NCI-H187 (cell line): Measurements from ENCODE around the gene BPIFB3.

Experiments
- DNase-seq, 2 experiments: peaks; one replicate each; lab custom pipeline; 2025; lab: John Stamatoyannopoulos, UW

Gene BPIFB3

GRCh38 chr20:33015700-33016580 is 37.8 kb upstream of the BPIFB3 start:
- DNase-seq = no peak

DNA sequence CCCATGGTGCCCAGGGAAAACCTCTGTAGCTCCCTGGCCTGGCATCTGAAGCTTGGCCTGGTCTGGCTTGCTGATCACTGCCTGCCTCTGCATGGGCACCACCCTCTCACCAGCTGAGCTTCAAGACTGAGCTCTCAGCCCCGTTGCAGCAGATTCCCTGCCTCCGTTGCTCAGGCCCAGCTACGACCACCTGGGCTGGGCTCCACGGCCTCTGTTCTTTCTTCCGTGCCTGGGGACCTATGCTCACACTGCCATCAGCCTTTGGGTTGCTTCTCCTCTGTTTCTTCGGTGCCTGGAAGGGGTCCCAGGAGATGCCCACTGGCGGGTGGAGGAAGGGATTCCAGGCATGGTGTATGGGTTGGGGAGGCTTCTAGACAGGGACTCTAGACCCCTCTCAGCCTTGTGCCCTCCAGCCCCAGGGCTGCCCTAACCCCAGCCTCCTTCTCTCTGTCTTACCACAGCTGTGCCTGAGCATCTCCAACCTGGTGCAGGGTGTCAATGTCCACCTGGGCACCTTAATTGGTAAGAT is 37.1 kb upstream of the BPIFB3 start:
- DNase-seq = no peak

DNA sequence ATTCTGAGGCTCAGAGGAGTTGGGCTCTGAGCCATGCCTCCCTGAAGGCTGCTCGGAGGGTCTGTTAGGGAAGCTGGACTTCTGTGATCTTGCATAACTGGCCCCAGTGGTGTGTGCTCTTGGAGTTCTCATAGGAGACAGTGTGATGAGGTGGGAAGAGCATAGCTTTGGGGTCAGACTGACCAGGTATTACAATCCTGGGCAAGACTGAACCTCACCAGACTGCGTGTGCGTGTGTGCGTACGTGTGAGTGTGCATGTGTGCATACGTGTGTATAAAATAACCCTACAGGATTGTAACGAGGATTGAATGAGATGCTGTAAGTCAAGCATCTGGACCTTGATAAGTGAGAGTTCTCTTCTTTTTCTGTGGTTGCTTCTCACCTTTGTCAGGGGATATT is 36.2 kb upstream of the BPIFB3 start:
- no peak for DNase-seq

GRCh38 chr20:33018169-33018931 is 35.4 kb upstream of the BPIFB3 start:
- DNase-seq = no peak

DNA sequence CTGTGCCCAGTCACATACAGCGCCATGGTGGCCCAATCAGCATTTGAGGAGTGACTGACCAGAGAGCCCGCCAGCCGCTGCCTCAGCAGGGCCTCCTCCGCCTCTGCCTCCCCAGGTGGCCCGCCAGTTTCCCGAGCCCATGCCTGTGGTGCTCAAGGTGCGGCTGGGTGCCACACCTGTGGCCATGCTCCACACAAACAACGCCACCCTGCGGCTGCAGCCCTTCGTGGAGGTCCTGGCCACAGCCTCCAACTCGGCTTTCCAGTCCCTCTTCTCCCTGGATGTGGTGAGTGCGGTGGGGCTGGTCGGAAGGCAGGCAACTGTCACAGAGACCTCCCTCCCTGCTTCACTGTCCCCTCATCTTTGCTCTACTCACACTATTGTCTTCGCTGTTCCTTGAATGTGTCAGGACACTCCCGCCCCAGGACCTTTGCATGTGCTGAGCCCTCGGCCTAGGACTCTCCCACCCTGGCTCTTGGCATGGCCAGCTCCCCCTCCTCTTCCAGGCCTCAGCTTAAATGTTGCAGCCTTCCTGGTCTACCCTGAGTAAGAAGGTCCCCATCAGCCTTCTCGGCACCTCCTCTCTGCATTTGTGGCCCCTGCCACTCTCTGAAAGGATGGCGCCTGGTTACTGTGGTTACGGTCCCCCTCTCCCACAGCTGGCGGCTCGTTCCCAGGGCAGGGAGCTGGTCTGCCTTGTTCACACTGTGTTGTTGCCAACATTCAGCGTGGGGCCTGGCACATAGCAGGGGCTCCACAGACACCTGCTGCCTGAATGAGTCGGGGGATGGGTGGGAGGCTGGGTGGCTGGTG is 34.0 kb upstream of the BPIFB3 start:
- DNase-seq = no peak

DNA sequence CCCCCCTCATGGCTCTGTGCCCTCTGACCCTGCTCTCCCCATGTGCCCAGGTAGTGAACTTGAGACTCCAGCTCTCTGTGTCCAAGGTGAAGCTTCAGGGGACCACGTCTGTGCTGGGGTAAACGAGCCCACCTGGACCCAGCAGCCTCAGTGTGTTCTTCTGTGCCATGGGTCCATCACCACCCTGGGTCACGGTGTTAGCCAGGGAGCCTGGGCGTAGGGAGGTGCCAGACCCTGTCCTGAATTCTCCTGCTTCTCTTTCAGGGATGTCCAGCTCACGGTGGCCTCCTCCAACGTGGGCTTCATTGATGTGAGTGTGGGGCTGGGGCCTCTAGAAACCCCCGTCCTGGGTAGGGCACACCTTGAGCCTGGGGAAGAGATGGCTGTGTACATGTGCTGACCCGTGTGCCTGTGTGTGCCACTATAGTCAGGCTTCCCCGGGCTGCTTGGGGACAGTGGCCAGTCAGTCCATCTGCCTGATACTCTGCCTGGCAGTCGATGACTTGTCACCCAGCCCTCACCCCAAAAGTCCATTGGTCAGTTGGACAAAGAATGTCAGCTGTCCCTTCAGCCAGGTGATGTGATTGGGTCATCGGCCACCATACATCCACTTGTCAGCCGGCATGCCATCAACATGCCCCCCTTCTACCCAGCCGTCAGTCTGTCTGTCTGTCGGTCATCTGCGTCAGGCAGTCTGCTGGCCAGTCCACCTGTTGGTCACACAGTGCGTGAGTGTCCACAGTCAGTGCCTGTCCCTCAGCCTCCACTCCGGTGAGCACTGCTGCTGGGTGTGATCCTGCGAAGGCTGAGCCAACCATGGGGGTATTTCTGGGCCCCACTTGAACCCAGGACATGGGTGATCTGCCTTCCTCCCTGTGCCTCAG is 33.2 kb upstream of the BPIFB3 start:
- DNase-seq = no peak

DNA sequence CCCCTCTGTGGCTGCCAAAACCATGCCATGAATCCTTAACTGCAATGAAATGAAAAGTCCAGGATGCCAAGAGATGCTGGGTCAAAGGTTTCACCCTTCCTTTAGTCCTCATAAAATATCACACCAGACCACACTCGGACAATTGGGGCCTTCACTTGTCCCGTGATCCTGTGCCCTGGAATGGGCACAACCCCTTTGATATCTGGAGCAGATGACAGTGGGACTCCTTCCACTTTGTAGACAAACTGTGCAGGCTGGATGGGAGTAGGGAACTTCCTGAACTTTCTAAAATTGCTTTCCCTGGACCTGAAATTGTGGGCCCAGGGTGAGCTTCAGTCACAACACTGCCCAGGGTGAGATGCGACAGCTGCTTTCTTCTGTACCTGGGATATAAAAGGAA is 31.8 kb upstream of the BPIFB3 start:
- no peak for DNase-seq

GRCh38 chr20:33022289-33022688 is 31.4 kb upstream of the BPIFB3 start:
- no peak for DNase-seq

GRCh38 chr20:33022694-33023438 is 30.8 kb upstream of the BPIFB3 start:
- DNase-seq = no peak

DNA sequence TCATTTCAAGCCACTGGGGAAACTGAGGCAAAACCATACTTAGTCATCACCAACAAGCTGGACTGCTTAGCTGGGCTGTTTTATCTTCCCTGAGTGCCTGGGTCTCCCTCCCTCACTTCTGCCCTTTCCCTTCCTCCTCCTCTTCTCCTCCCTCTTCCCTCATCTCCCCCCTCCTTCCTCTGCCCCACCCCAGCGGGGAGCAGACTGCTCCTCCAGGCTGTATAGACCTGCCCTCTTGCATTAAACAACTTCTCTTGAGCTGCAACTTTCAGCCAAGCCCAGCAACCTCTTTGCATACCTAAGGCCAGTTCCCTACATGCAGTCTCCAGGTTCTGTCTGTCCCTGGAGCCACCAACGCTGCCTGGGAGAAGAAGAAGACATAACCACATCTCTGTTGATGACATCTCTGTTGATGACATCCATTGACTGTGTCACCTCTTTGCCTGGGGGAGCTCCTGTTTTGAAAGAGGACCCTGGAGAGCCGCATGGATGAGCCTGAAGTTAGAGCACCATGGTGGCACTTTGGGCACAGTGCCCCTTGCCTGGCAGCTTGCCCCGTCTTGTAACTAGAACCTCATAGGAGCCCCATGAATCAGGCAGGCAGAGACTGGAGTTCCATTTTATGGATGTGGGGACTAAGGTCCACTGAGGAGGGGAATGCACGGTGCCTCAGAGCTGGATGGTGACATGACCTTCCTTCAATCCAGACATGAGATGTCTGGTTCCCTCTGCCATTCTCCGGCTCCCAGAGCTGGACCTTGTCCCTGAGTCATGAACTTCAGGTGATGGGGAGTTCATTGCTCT is 30.1 kb upstream of the BPIFB3 start:
- DNase-seq = no peak

DNA sequence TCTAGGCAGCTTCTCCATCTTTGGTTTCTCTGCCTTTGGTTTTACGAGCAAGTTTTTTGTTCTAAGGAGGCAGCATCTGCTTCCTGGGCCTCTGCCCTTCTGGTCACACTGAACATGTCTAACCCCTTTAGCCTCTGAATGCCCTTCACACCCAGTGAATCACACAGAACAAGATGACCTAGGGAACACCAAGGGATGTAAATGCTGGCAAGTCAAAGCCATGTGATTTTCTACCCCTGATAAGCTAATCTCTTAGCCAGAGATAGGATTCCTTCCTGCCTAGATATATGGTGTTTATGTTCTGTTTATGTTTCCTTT is 29.5 kb upstream of the BPIFB3 start:
- no peak for DNase-seq

- no peak for DNase-seq
These were observed 28.9 kb upstream of the BPIFB3 start for GRCh38 chr20:33024609-33025317.

DNA sequence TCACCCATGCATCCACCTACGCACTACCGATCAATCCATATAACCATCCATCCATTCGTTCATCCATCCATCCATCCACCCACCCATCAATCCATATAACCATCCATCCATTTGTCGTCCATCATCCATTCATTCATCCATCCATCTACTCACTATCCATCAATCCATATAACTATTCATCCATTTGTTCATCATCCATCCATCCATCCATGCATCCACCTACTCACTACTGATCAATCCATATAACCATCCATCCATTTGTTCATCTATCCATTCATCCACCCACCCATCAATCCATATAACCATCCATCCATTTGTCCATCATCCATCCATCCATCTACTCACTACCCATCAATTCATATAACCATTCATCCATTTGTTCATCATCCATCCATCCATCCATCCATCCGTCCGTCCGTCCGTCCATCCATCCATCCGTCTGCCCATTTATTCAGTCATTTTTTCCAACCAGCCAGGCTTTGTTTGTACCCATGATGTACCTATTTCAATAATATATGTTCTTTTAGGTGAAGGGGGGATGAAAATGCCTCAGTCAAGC is 28.3 kb upstream of the BPIFB3 start:
- no peak for DNase-seq

- DNase-seq = no peak
These were observed 27.5 kb upstream of the BPIFB3 start for GRCh38 chr20:33026072-33026778.

- no peak for DNase-seq
These were observed 26.6 kb upstream of the BPIFB3 start for GRCh38 chr20:33026779-33027759.

DNA sequence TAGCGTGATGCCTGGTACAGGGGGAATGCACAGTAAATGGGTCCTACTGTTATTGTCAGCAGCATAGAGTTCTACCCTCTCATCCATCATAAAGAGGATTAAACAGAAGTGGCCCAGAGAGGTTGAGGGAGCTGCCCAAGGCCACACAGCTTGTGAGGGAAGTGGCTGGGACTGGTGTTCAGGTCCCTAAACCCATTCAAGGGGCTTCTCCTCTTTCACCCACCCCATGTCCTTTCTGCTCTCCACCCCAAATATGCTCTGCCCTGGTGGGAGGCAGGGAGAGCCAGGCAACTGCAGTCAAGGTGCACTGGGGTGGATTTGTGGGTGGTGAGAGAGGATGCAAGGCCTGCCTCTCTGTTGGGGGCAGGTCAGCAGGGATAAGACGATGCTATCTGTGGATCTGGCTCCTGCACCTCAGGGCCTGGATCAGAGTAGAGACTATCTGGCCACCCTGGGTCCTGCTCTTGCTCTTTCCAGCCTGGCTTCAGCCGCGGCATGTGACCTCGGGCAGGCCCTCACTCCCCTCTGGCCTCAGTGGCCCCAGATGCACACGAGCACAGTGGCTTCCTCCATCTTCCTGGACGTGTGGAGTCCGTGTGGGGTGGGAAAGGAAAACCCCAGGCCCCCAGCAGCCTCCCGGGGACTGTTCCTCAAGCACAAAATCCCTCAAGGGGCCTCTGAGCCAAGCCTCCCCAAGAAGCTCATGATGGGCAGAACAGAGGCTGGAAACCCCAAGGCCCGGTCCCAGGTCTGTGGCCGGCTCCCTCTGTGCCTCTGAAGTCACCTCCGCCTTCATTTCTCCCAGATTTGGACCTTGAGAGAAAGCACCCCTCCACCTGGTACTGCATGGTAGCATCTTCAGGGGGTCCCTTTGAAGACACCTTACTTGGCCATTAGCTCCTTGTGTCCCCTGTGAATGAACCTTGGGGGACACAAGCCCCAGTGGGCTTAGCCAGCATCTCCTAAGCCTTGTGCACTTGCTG is 25.6 kb upstream of the BPIFB3 start:
- DNase-seq = no peak
